Activated CD4-positive, alpha-beta T cell treated with anti-CD3 and anti-CD28 coated beads, Interleukin-2, amount 50 U/mL, for 16 hours (primary cell): ENCODE results near the gene FADS3.

Experiments
- DNase-seq: peaks from one replicate; pipeline ENCODE4 v3.0.0-alpha.2; 2020

Gene FADS3

GRCh38 chr11:61875698-61876097, 15.6 kb downstream of the FADS3 start:
- no peak for DNase-seq

- DNase-seq, result no peak
Measured at GRCh38 chr11:61874853-61875252, 16.5 kb downstream of the FADS3 start.

- no peak for DNase-seq
Measured at GRCh38 chr11:61874377-61874809, 17.0 kb downstream of the FADS3 start.

- no peak for DNase-seq
Measured at GRCh38 chr11:61873588-61874376, 17.6 kb downstream of the FADS3 start.

GRCh38 chr11:61872935-61873565, 18.3 kb downstream of the FADS3 start:
- no peak for DNase-seq

- peak; percentile 70 for DNase-seq
Measured at GRCh38 chr11:61871158-61871597, 20.2 kb downstream of the FADS3 start.

- DNase-seq, result no peak
Measured at GRCh38 chr11:61870541-61871031, 20.8 kb downstream of the FADS3 start.

- DNase-seq, result no peak
Measured at GRCh38 chr11:61869708-61870451, 21.5 kb downstream of the FADS3 start.

- no peak for DNase-seq
Measured at GRCh38 chr11:61869429-61869707, 22.0 kb downstream of the FADS3 start.

GRCh38 chr11:61868571-61869428, 22.5 kb downstream of the FADS3 start:
- DNase-seq, result no peak

- DNase-seq, result no peak
Measured at GRCh38 chr11:61866958-61867343, 24.4 kb downstream of the FADS3 start.

- DNase-seq, result no peak
Measured at GRCh38 chr11:61866231-61866957, 25.0 kb downstream of the FADS3 start.

- no peak for DNase-seq
Measured at GRCh38 chr11:61864814-61865775, 26.2 kb downstream of the FADS3 start.

- no peak for DNase-seq
Measured at GRCh38 chr11:61863548-61864081, 27.7 kb downstream of the FADS3 start.

GRCh38 chr11:61862714-61863547, 28.4 kb downstream of the FADS3 start:
- DNase-seq, result no peak

GRCh38 chr11:61861634-61862033, 29.7 kb downstream of the FADS3 start:
- no peak for DNase-seq

GRCh38 chr11:61860054-61860903, 31.1 kb downstream of the FADS3 start:
- no peak for DNase-seq

- no peak for DNase-seq
Measured at GRCh38 chr11:61855939-61856680, 35.2 kb downstream of the FADS3 start.
